SJSA1 (cell line): Measurements from ENCODE around the gene MAP3K10. TPM values are rescaled to one million over a fixed set of nuclear protein-coding genes. Genes with fewer than 3 reads are reported as not detected.

Experiments used
- DNase-seq, 2 experiments: peaks; one replicate each; pipeline ENCODE4 v3.0.0-alpha.2; 2015 to 2020; ENCODE audit warnings: low spot score in 2 of 2, low read depth in 1 of 2
- H3K27ac ChIP-seq: fragments of 250-450 bp; sonication (Bioruptor Pico); 2 replicates; pipeline ENCODE4 v1.5.1; 2020; ENCODE audit warnings: mild to moderate bottlenecking, moderate library complexity
- H3K27me3 ChIP-seq: fragments of 250-450 bp; sonication (Bioruptor Pico); replicated peaks from 2 replicates; pipeline ENCODE4 v1.5.1; 2020; ENCODE audit warnings: mild to moderate bottlenecking, moderate library complexity
- H3K36me3 ChIP-seq: fragments of 250-450 bp; sonication (Bioruptor Pico); 2 replicates; pipeline ENCODE4 v1.5.1; 2020; ENCODE audit warnings: mild to moderate bottlenecking
- H3K4me1 ChIP-seq: fragments of 250-450 bp; sonication (Bioruptor Pico); replicated peaks from 2 replicates; pipeline ENCODE4 v1.6.1; 2021; ENCODE audit warnings: mild to moderate bottlenecking
- H3K4me3 ChIP-seq: fragments of 250-450 bp; sonication (Bioruptor Pico); 2 replicates; pipeline ENCODE4 v1.5.1; 2020; ENCODE audit warnings: mild to moderate bottlenecking
- H3K9me3 ChIP-seq: fragments of 250-450 bp; sonication (Bioruptor Pico); replicated peaks from 2 replicates; pipeline ENCODE4 v1.5.1; 2020; ENCODE audit warnings: mild to moderate bottlenecking
- total RNA-seq: library from RNA; depleted of rRNA; stranded (reverse); fragments of >200 nt; shearing (Covaris generic); gene quantifications from 2 replicates; pipeline ENCODE4 v1.2.3, GENCODE V29; 2014; rRNA removed

Gene MAP3K10
- total RNA-seq, 1 experiment from 2014 or later = 7.4 TPM

DNA sequence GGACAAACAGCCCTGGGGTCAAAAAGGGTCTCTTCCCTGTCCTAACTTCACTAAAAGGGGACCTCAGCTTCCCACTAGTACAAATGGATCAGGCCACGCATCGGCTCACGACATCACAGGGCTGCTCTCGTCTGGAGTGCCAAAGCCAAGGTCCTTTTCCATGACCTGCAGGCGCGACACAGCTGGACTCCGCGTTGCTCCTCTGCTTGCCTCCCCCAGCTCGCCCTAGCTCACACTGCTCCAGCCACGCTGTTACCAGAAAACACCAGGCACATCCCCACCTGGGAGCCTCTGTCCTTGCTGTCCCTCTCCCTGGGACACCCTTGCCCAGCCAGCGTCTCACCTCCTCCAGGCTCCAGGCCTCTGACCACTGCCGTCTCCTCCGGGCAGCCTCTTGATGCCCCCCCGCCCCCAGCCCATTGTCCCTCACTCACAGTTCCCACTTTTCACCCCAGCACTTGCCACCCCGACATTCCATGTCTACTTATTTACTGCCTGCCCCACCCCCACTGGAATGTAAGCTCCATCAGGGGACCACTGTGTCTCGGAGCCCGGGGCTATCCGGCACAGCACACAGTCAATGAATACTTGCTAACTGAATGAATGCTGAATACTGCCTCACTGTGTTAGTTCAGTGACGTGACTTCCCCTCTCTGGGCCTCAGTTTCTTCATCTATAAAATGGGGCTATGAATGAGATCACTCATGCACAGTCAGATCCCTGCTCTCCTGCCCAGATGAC, 73.3 kb downstream of the MAP3K10 start:
- Histone ChIP-seq H3K27me3 (no peaks in the 10 kb centered on the region), H3K36me3 (peaks cover 20% of the 10 kb centered on the region), H3K4me1 (no peaks in the 10 kb centered on the region), H3K9me3 (no peaks in the 10 kb centered on the region), H3K4me3 (no peak overlapping the region), H3K27ac (no peak overlapping the region)
- no peak for DNase-seq

Other genes with a start within 250 kb of the MAP3K10 start
- 137 and 174 TPM in 2 replicates for gene PSMC4, start 220.3 kb upstream of the MAP3K10 start, total RNA-seq
- 2.9 and 5.6 TPM in 2 replicates for gene ZNF546, start 194.4 kb upstream of the MAP3K10 start, total RNA-seq
- 17.1 and 55.6 TPM in 2 replicates for gene ZNF780B, start 135.2 kb upstream of the MAP3K10 start, total RNA-seq
- 19.0 and 20.1 TPM in 2 replicates for gene ZNF780A, start 100.5 kb upstream of the MAP3K10 start, total RNA-seq
- not detected in 2 replicates for gene TTC9B, start 27.0 kb downstream of the MAP3K10 start, total RNA-seq
- not detected in 2 replicates for gene CCNP, start 35.3 kb downstream of the MAP3K10 start, total RNA-seq
- 64.6 and 71.9 TPM in 2 replicates for gene AKT2, start 93.9 kb downstream of the MAP3K10 start, total RNA-seq
- gene C19orf47, start 157.0 kb downstream of the MAP3K10 start, total RNA-seq = 11.6 and 41.7 TPM in 2 replicates
- gene PLD3, start 157.3 kb downstream of the MAP3K10 start, total RNA-seq = 208 and 270 TPM in 2 replicates
- 0.08 TPM in 1 of 2 replicates, not detected in the other for gene HIPK4, start 198.8 kb downstream of the MAP3K10 start, total RNA-seq
- gene PRX, start 222.0 kb downstream of the MAP3K10 start, total RNA-seq = 0.88 and 2.4 TPM in 2 replicates
- gene SERTAD1, start 234.6 kb downstream of the MAP3K10 start, total RNA-seq = 25.7 and 38.1 TPM in 2 replicates